HEK293 (cell line): ENCODE measurements around the gene TUBB2B.

Experiments used
- ELK4 ChIP-seq: IDR thresholded peaks from 2 replicates; pipeline ENCODE4 v1.6.1; 2011; ENCODE audit warnings: mild to moderate bottlenecking, low read depth, low read length, borderline replicate concordance
- HOXC10 ChIP-seq: sonication (generic); formaldehyde crosslinking; IDR thresholded peaks from 2 replicates; pipeline ENCODE4 v1.8.1; 2023; ENCODE audit warnings: mild to moderate bottlenecking, missing genetic modification reagents
- HOXD13 ChIP-seq: sonication (generic); formaldehyde crosslinking; IDR thresholded peaks from 2 replicates; pipeline ENCODE4 v1.8.0; 2022; ENCODE audit warnings: missing genetic modification reagents, borderline replicate concordance
- IKZF3 ChIP-seq: fragments of 450-650 bp; IDR thresholded peaks from 2 replicates; pipeline ENCODE4 v1.5.0; 2018; ENCODE audit warnings: missing biosample characterization, mild to moderate bottlenecking, missing genetic modification characterization, moderate library complexity
- WT1 ChIP-seq: fragments of 450-650 bp; formaldehyde crosslinking; IDR thresholded peaks from 2 replicates; pipeline ENCODE4 v1.5.1; 2016; ENCODE audit warnings: missing biosample characterization, missing genetic modification characterization
- YY2 ChIP-seq: fragments of 450-650 bp; formaldehyde crosslinking; IDR thresholded peaks from 2 replicates; pipeline ENCODE4 v1.5.1; 2016; ENCODE audit warnings: missing biosample characterization, missing genetic modification characterization
- ZBTB26 ChIP-seq: fragments of 450-650 bp; formaldehyde crosslinking; optimal IDR thresholded peaks from 2 replicates; pipeline ENCODE3; 2016; ENCODE audit warnings: missing biosample characterization, mild to moderate bottlenecking, missing genetic modification characterization
- ZBTB6 ChIP-seq: fragments of 450-650 bp; formaldehyde crosslinking; IDR thresholded peaks from 2 replicates; pipeline ENCODE4 v1.5.1; 2017; ENCODE audit warnings: missing biosample characterization, missing genetic modification characterization
- ZNF112 ChIP-seq: fragments of 450-650 bp; formaldehyde crosslinking; IDR thresholded peaks from 2 replicates; pipeline ENCODE4 v1.5.0; 2017; ENCODE audit warnings: missing biosample characterization, missing genetic modification characterization
- ZNF121 ChIP-seq: fragments of 450-650 bp; formaldehyde crosslinking; IDR thresholded peaks from 2 replicates; pipeline ENCODE4 v1.5.1; 2016; ENCODE audit warnings: missing biosample characterization, missing genetic modification characterization
- ZNF19 ChIP-seq: fragments of 450-650 bp; formaldehyde crosslinking; IDR thresholded peaks from 2 replicates; pipeline ENCODE4; 2016; ENCODE audit warnings: missing biosample characterization, missing genetic modification characterization, low read depth
- ZNF2 ChIP-seq: fragments of 450-650 bp; formaldehyde crosslinking; IDR thresholded peaks from 2 replicates; pipeline ENCODE4 v1.5.1; 2016; ENCODE audit warnings: missing biosample characterization, missing genetic modification characterization
- ZNF211 ChIP-seq: fragments of 450-650 bp; formaldehyde crosslinking; IDR thresholded peaks from 2 replicates; pipeline ENCODE4 v1.5.1; 2016; ENCODE audit warnings: low read depth, missing biosample characterization, missing genetic modification characterization
- ZNF221 ChIP-seq: fragments of 450-650 bp; formaldehyde crosslinking; IDR thresholded peaks from 2 replicates; pipeline ENCODE4 v1.5.1; 2017; ENCODE audit warnings: missing biosample characterization, missing genetic modification characterization, borderline replicate concordance
- ZNF266 ChIP-seq: fragments of 450-650 bp; formaldehyde crosslinking; IDR thresholded peaks from 2 replicates; pipeline ENCODE4 v1.5.1; 2016; ENCODE audit warnings: missing biosample characterization, missing genetic modification characterization, low read depth
- ZNF350 ChIP-seq: fragments of 450-650 bp; formaldehyde crosslinking; IDR thresholded peaks from 2 replicates; pipeline ENCODE4 v1.5.0; 2017; ENCODE audit warnings: missing biosample characterization, mild to moderate bottlenecking, missing genetic modification characterization
- ZNF366 ChIP-seq: fragments of 450-650 bp; formaldehyde crosslinking; conservative IDR thresholded peaks from 2 replicates; pipeline ENCODE4 v1.5.1; 2016; ENCODE audit warnings: missing biosample characterization, missing genetic modification characterization
- ZNF37A ChIP-seq: fragments of 450-650 bp; IDR thresholded peaks from 2 replicates; pipeline ENCODE4 v1.5.1; 2018; ENCODE audit warnings: missing biosample characterization, missing genetic modification characterization
- ZNF398 ChIP-seq: fragments of 450-650 bp; formaldehyde crosslinking; IDR thresholded peaks from 2 replicates; pipeline ENCODE4 v1.5.1; 2017; ENCODE audit warnings: missing biosample characterization, missing genetic modification characterization
- ZNF488 ChIP-seq: fragments of 450-650 bp; formaldehyde crosslinking; IDR thresholded peaks from 2 replicates; pipeline ENCODE4 v1.5.1; 2016; ENCODE audit warnings: missing biosample characterization, missing genetic modification characterization
- ZNF549 ChIP-seq: fragments of 450-650 bp; IDR thresholded peaks from 2 replicates; pipeline ENCODE4 v1.5.1; 2018; ENCODE audit warnings: missing biosample characterization, missing genetic modification characterization, mild to moderate bottlenecking, inconsistent platforms, moderate library complexity
- ZNF560 ChIP-seq: fragments of 450-650 bp; formaldehyde crosslinking; IDR thresholded peaks from 2 replicates; pipeline ENCODE4 v1.5.1; 2017; ENCODE audit warnings: missing biosample characterization, missing genetic modification characterization, borderline replicate concordance
- ZNF571 ChIP-seq: fragments of 450-650 bp; formaldehyde crosslinking; IDR thresholded peaks from 2 replicates; pipeline ENCODE4 v1.5.0; 2017; ENCODE audit warnings: missing biosample characterization, missing genetic modification characterization
- ZNF629 ChIP-seq: fragments of 450-650 bp; formaldehyde crosslinking; IDR thresholded peaks from 2 replicates; pipeline ENCODE4 v1.5.1; 2017; ENCODE audit warnings: missing biosample characterization, missing genetic modification characterization
- ZNF785 ChIP-seq: fragments of 450-650 bp; formaldehyde crosslinking; IDR thresholded peaks from 2 replicates; pipeline ENCODE4 v1.5.1; 2016; ENCODE audit warnings: missing biosample characterization, missing genetic modification characterization
- ZXDB ChIP-seq: fragments of 450-650 bp; formaldehyde crosslinking; IDR thresholded peaks from 2 replicates; pipeline ENCODE4 v1.5.1; 2016; ENCODE audit warnings: missing biosample characterization, missing genetic modification characterization
- TF ChIP-seq, protein P1 (sequence below): fragments of 450-650 bp; formaldehyde crosslinking; IDR thresholded peaks from 2 replicates; pipeline ENCODE4 v1.5.1; 2016; ENCODE audit warnings: missing biosample characterization, missing genetic modification characterization
- TF ChIP-seq, protein P2 (sequence below): fragments of 450-650 bp; formaldehyde crosslinking; IDR thresholded peaks from 2 replicates; pipeline ENCODE4 v1.5.1; 2017; ENCODE audit warnings: missing biosample characterization, missing genetic modification characterization
- TF ChIP-seq, protein P3 (sequence below): fragments of 450-650 bp; formaldehyde crosslinking; IDR thresholded peaks from 2 replicates; pipeline ENCODE4 v1.5.1; 2016; ENCODE audit warnings: missing biosample characterization, missing genetic modification characterization

TUBB2B gene

DNA sequence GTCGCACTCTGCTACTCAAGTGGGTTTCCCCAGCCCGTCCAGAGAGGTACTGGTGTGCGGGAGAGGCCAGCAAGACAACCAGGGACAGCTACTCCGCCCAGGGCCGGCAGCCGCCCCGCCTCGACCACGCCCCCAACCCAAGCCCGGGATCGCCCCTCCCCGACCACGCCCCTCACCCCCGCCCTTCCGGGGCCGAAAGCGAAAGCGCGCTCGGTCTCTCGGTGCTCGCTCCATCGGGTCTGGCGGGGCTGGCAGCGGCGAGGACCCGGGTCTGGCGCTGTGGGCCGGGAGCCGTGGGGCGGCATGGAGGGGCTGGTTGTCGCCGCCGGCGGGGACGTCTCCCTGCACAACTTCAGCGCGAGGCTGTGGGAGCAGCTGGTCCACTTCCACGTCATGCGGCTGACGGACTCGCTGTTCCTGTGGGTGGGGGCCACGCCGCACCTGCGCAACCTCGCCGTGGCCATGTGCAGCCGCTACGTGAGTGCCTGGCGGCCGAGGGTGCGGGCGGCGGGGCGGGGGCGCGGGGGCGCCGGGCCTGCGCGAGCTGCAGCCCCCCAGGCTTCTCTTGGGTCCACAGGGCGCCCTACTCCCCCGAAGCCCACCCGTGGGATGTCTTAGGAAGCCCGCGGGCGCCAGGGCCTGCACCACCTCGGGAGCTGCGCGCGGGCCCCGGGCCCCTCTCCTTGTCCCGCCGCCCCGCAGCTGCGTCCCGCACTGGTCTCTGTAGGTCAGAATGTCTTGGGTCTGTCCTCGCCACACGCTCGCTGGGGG lies 31.5 kb upstream of the TUBB2B start, which contains the start of gene PSMG4 (continued):
- TF ChIP-seq HOXC10 (CRISPR knock-in tag) = no peak
- TF ChIP-seq, protein P1, sequence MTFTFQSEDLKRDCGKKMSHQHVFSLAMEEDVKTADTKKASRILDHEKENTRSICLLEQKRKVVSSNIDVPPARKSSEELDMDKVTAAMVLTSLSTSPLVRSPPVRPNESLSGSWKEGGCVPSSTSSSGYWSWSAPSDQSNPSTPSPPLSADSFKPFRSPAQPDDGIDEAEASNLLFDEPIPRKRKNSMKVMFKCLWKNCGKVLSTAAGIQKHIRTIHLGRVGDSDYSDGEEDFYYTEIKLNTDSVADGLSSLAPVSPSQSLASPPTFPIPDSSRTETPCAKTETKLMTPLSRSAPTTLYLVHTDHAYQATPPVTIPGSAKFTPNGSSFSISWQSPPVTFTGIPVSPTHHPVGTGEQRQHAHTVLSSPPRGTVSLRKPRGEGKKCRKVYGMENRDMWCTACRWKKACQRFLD (tag by site-specific recombination) = no peak
- TF ChIP-seq ZXDB (tag by site-specific recombination) = peak; percentile 77
- no peak for TF ChIP-seq ZNF221 (tag by site-specific recombination)
- TF ChIP-seq ZNF19 = no peak
- no peak for TF ChIP-seq ZNF571
- TF ChIP-seq IKZF3 (tag by site-specific recombination) = no peak
- TF ChIP-seq ELK4 = no peak
- no peak for TF ChIP-seq ZNF121
- peak; percentile 97 for TF ChIP-seq ZBTB26 (tag by site-specific recombination)
- TF ChIP-seq ZNF785 = no peak
- TF ChIP-seq, protein P2, sequence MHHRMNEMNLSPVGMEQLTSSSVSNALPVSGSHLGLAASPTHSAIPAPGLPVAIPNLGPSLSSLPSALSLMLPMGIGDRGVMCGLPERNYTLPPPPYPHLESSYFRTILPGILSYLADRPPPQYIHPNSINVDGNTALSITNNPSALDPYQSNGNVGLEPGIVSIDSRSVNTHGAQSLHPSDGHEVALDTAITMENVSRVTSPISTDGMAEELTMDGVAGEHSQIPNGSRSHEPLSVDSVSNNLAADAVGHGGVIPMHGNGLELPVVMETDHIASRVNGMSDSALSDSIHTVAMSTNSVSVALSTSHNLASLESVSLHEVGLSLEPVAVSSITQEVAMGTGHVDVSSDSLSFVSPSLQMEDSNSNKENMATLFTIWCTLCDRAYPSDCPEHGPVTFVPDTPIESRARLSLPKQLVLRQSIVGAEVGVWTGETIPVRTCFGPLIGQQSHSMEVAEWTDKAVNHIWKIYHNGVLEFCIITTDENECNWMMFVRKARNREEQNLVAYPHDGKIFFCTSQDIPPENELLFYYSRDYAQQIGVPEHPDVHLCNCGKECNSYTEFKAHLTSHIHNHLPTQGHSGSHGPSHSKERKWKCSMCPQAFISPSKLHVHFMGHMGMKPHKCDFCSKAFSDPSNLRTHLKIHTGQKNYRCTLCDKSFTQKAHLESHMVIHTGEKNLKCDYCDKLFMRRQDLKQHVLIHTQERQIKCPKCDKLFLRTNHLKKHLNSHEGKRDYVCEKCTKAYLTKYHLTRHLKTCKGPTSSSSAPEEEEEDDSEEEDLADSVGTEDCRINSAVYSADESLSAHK (tag by site-specific recombination) = no peak
- no peak for TF ChIP-seq ZNF266 (tag by site-specific recombination)
- TF ChIP-seq, protein P3, sequence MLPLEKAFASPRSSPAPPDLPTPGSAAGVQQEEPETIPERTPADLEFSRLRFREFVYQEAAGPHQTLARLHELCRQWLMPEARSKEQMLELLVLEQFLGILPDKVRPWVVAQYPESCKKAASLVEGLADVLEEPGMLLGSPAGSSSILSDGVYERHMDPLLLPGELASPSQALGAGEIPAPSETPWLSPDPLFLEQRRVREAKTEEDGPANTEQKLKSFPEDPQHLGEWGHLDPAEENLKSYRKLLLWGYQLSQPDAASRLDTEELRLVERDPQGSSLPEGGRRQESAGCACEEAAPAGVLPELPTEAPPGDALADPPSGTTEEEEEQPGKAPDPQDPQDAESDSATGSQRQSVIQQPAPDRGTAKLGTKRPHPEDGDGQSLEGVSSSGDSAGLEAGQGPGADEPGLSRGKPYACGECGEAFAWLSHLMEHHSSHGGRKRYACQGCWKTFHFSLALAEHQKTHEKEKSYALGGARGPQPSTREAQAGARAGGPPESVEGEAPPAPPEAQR (tag by site-specific recombination) = no peak
- no peak for TF ChIP-seq ZNF488 (tag by site-specific recombination)
- no peak for TF ChIP-seq WT1 (tag by site-specific recombination)
- TF ChIP-seq ZNF211 (tag by site-specific recombination) = no peak
- peak; percentile 56 for TF ChIP-seq ZNF629 (tag by site-specific recombination)
- TF ChIP-seq ZNF2 (tag by site-specific recombination) = peak; percentile 23; the same call in 1 of the 2 replicates
- peak; percentile 78 for TF ChIP-seq YY2 (tag by site-specific recombination)
- TF ChIP-seq ZNF37A (tag by site-specific recombination) = no peak
- no peak for TF ChIP-seq ZNF112 (tag by site-specific recombination)
- TF ChIP-seq ZNF366 (tag by site-specific recombination) = no peak
- TF ChIP-seq ZNF549 (tag by site-specific recombination) = no peak
- peak; percentile 58; the same call in 1 of the 2 replicates for TF ChIP-seq ZBTB6 (tag by site-specific recombination)
- TF ChIP-seq ZNF350 = no peak
- 0 out of 2 replicates have a peak, but pooled peaks have one; percentile 51 for TF ChIP-seq HOXD13 (CRISPR knock-in tag)
- TF ChIP-seq ZNF560 = no peak
- TF ChIP-seq ZNF398 = no peak; the same call in 1 of the 2 replicates
